Astrocyte (in vitro differentiated cells and primary cell): ENCODE results near the gene GNG2.

Experiments used
- CTCF ChIP-seq: IDR thresholded peaks from 2 replicates; pipeline ENCODE4 v1.5.1; 2011; ENCODE audit warnings: low read depth, mild to moderate bottlenecking, inconsistent platforms, low read length, moderate library complexity; ENCODE audit not compliant: insufficient read depth
- EZH2 ChIP-seq: IDR thresholded peaks from 2 replicates; pipeline ENCODE4 v1.6.1; 2012; ENCODE audit warnings: mild to moderate bottlenecking, low read length, inconsistent platforms; ENCODE audit not compliant: insufficient read depth

GRCh38 chr14:51897791-51898355, 37.5 kb downstream of the GNG2 start:
- TF ChIP-seq CTCF (no peak), EZH2 (no peak)
